C4-2B (cell line): ENCODE measurements around the gene GPR3.

Experiments used
- CTCF ChIP-seq: fragments of 450-650 bp; conservative IDR thresholded peaks from 2 replicates; pipeline ENCODE4 v1.5.1; 2017; ENCODE audit warnings: mild to moderate bottlenecking
- ZFX ChIP-seq: fragments of 450-650 bp; IDR thresholded peaks from 2 replicates; pipeline ENCODE4 v1.6.1; 2017

- no peak; the same call in 1 of the 2 replicates for TF ChIP-seq CTCF
- no peak for TF ChIP-seq ZFX
Observed at GRCh38 chr1:27368869-27369582, 23.4 kb upstream of the GPR3 start.
